Tibial artery (tissue), 4 donors: ENCODE results near the gene TMPRSS9.
"Not testable (repeated sequence)": the region's sequence is repeated elsewhere in the genome, so short reads cannot be mapped to it uniquely, and the experiment has no call there.

Source experiments
- DNase-seq, 2 donors: peaks; one replicate each; pipeline ENCODE4 v3.0.0-alpha.2; 2019
- H3K27ac ChIP-seq, 2 donors: fragments of 200-600 bp; sonication (generic) in 1 of 2; 1 replicate in 1 of 2; 2 replicates in 1 of 2; pipeline ENCODE4 v1.5.1; 2018 to 2019; ENCODE audit warnings: mild to moderate bottlenecking in 1 of 2
- H3K27me3 ChIP-seq, 2 donors: fragments of 200-600 bp; sonication (generic) in 1 of 2; one replicate each; pipeline versions ENCODE4 v1.5.1 to v1.6.0; 2016 to 2019
- H3K36me3 ChIP-seq, 3 donors: fragments of 200-600 bp; sonication (generic) in 2 of 3; one replicate each; pipeline ENCODE4 v1.5.1; 2016 to 2019; ENCODE audit warnings: mild to moderate bottlenecking in 2 of 3
- H3K4me1 ChIP-seq, 4 donors: fragments of 200-600 bp; sonication (generic) in 2 of 4; 1 replicate in 3 of 4; 2 replicates in 1 of 4; pipeline ENCODE4 v1.5.1; 2016 to 2019
- H3K4me3 ChIP-seq, 2 donors: fragments of 200-600 bp; sonication (generic) in 1 of 2; 1 replicate in 1 of 2; 2 replicates in 1 of 2; pipeline ENCODE4 v1.5.1; 2018 to 2019; ENCODE audit warnings: mild to moderate bottlenecking in 2 of 2
- H3K9me3 ChIP-seq, 3 donors: fragments of 200-600 bp; sonication (generic) in 1 of 3; one replicate each; pipeline ENCODE4 v1.5.1; 2016 to 2019
- CTCF ChIP-seq, 2 experiments: fragments of 200-600 bp in 1 of 2; fragments of 450-650 bp in 1 of 2; IDR thresholded peaks; one replicate each; pipeline ENCODE4 v1.5.1; 2017 to 2019; ENCODE audit warnings: antibody characterized with exemption in 2 of 2, mild to moderate bottlenecking in 1 of 2, moderate library complexity in 1 of 2
- intact Hi-C: fragments of 100-400 bp; cut with DNase I; formaldehyde crosslinking; loops from one replicate; pipeline ENCODE4 v1.15.0; 2023; ENCODE audit warnings: low total_unique reads

Gene TMPRSS9

DNA sequence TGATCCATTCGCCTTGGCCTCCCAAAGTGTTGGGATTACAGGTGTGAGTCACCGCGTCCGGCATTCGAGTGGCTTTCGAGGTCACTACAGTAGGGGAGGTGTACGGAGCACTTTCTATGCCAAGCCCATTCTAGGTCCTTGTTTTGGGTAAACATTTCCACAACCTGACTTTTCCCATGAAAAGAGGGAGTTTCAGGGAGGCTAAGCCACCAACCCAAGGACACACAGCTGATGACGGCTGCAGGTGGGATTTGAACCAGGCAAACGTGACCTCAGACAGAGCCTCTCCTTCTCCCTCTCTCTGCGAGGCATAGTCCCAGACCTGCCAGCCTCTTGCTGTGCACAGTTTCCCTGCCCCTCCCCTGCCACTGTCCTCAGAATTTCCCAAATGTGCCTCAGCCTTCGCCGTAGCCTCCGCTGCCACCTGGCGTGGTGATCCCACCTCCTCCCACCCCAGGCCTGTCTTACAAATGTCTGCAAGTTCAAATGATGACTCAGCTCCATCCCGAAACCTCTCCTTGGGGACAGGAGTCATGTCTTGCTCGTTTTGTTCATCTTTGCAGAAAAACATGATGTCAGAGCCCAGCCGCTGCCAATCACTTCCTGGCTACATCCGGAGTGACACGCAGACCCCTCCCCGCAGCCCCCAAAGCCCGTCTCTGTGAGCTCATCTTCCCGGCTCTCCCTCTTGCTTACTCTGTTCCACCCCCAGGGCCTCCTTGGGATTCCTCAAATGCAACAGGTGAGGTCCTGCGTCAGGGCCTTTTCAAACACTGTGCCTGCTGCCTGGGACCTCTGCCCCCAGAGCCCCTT is 109.2 kb downstream of the TMPRSS9 start:
- no peaks in the 10 kb centered on the region for H3K9me3 ChIP-seq
- no peak for TF ChIP-seq CTCF (IDR thresholded peaks at IDR 0.05)
- no peaks in the 10 kb centered on the region for H3K27me3 ChIP-seq
- no peak overlapping the region for H3K4me3 ChIP-seq
- intact Hi-C loops, result no loop called here
- no peak overlapping the region for H3K27ac ChIP-seq
- H3K36me3 ChIP-seq, result no peaks in the 10 kb centered on the region
- DNase-seq, result no peak
- peaks cover 0 to 4% (median 0%) of the 10 kb centered on the region in 4 donors for H3K4me1 ChIP-seq

- H3K27ac ChIP-seq, intact Hi-C loops, DNase-seq, H3K36me3 ChIP-seq, H3K27me3 ChIP-seq, H3K4me3 ChIP-seq, H3K4me1 ChIP-seq, H3K9me3 ChIP-seq: not testable (repeated sequence)
Measured at GRCh38 chr19:2469915-2470200, 109.8 kb downstream of the TMPRSS9 start.

GRCh38 chr19:2474232-2475017 is 114.4 kb downstream of the TMPRSS9 start:
- H3K9me3 ChIP-seq, result no peaks in the 10 kb centered on the region
- peaks cover 6 to 20% (median 15%) of the 10 kb centered on the region in 4 donors for H3K4me1 ChIP-seq
- peak; percentile 86 to 94 for DNase-seq
- intact Hi-C loops, result loop anchor here (1.0 to 2.0 kb wide), 2 partner anchors 104 to 137 kb away; no protein-coding TSS in a partner anchor
- no peaks in the 10 kb centered on the region for H3K27me3 ChIP-seq
- peak overlapping the region; percentile 97 to 98 for H3K4me3 ChIP-seq
- peaks cover 13 to 15% (median 14%) of the 10 kb centered on the region in 3 donors for H3K36me3 ChIP-seq
- H3K27ac ChIP-seq, result peak overlapping the region; percentile 96
- peak; percentile 96 to 99 for TF ChIP-seq CTCF (IDR thresholded peaks at IDR 0.05)

- peaks cover 6 to 22% (median 18%) of the 10 kb centered on the region in 4 donors for H3K4me1 ChIP-seq
- H3K36me3 ChIP-seq, result peaks cover 13 to 15% (median 14%) of the 10 kb centered on the region in 3 donors
- intact Hi-C loops, result loop anchor here (2.0 kb wide), 1 partner anchor 104 kb away; no protein-coding TSS in a partner anchor
- no peaks in the 10 kb centered on the region for H3K27me3 ChIP-seq
- H3K27ac ChIP-seq, result peak overlapping the region; percentile 96
- TF ChIP-seq CTCF (IDR thresholded peaks at IDR 0.05), result no peak
- no peaks in the 10 kb centered on the region for H3K9me3 ChIP-seq
- DNase-seq, result peak; percentile 55 to 87
- H3K4me3 ChIP-seq, result peak overlapping the region; percentile 97 to 98
Measured at GRCh38 chr19:2475018-2475701, 115.1 kb downstream of the TMPRSS9 start.
